HuH-7 (cell line): ENCODE results near the gene SLC25A21.
"Not testable (repeated sequence)": the region's sequence is repeated elsewhere in the genome, so short reads cannot be mapped to it uniquely, and the experiment has no call there.

Source experiments
- DNase-seq: peaks from one replicate; pipeline ENCODE4 v3.0.0; 2011; ENCODE audit warnings: low spot score

Gene SLC25A21

GRCh38 chr14:36823651-36824050 is 348.8 kb downstream of the SLC25A21 start:
- no peak for DNase-seq

GRCh38 chr14:36822685-36823084 is 349.7 kb downstream of the SLC25A21 start:
- no peak for DNase-seq

GRCh38 chr14:36820901-36821300 is 351.5 kb downstream of the SLC25A21 start:
- no peak for DNase-seq

- DNase-seq: no peak
Observed at GRCh38 chr14:36820111-36820709, 352.2 kb downstream of the SLC25A21 start.

- no peak for DNase-seq
Observed at GRCh38 chr14:36818794-36819384, 353.5 kb downstream of the SLC25A21 start.

GRCh38 chr14:36818246-36818645 is 354.2 kb downstream of the SLC25A21 start:
- no peak for DNase-seq

GRCh38 chr14:36817071-36817930 is 355.1 kb downstream of the SLC25A21 start:
- no peak for DNase-seq

GRCh38 chr14:36816481-36816880 is 355.9 kb downstream of the SLC25A21 start:
- DNase-seq: no peak

- not testable (repeated sequence) for DNase-seq
Observed at GRCh38 chr14:36814783-36815182, 357.6 kb downstream of the SLC25A21 start.

- no peak for DNase-seq
Observed at GRCh38 chr14:36810209-36810608, 362.2 kb downstream of the SLC25A21 start.

GRCh38 chr14:36807727-36808126 is 364.7 kb downstream of the SLC25A21 start:
- DNase-seq: no peak

GRCh38 chr14:36805131-36805559 is 367.3 kb downstream of the SLC25A21 start:
- no peak for DNase-seq

GRCh38 chr14:36797634-36798033 is 374.8 kb downstream of the SLC25A21 start:
- DNase-seq: no peak

GRCh38 chr14:36791402-36791801 is 381.0 kb downstream of the SLC25A21 start:
- DNase-seq: no peak

- no peak for DNase-seq
Observed at GRCh38 chr14:36785511-36785910, 386.9 kb downstream of the SLC25A21 start.

- DNase-seq: no peak
Observed at GRCh38 chr14:36784541-36784940, 387.9 kb downstream of the SLC25A21 start.

- DNase-seq: no peak
Observed at GRCh38 chr14:36781897-36782296, 390.5 kb downstream of the SLC25A21 start.

- no peak for DNase-seq
Observed at GRCh38 chr14:36773558-36773957, 398.8 kb downstream of the SLC25A21 start.

- DNase-seq: peak; percentile 15
Observed at GRCh38 chr14:36773136-36773540, 399.3 kb downstream of the SLC25A21 start.

GRCh38 chr14:36771028-36771640 is 401.3 kb downstream of the SLC25A21 start:
- no peak for DNase-seq

- no peak for DNase-seq
Observed at GRCh38 chr14:36768638-36769337, 403.6 kb downstream of the SLC25A21 start.
